HG02981 (cell line): ENCODE results near the gene MAB21L3.
"Not testable (repeated sequence)": the region's sequence is repeated elsewhere in the genome, so short reads cannot be mapped to it uniquely, and the experiment has no call there.

Experiments
- ATAC-seq: cut with Tn5 transposase; IDR thresholded peaks from one replicate; pipeline ENCODE4 v1.9.1; 2021; ENCODE audit warnings: mild to moderate bottlenecking, moderate library complexity; ENCODE audit not compliant: unreplicated experiment

Gene MAB21L3

DNA sequence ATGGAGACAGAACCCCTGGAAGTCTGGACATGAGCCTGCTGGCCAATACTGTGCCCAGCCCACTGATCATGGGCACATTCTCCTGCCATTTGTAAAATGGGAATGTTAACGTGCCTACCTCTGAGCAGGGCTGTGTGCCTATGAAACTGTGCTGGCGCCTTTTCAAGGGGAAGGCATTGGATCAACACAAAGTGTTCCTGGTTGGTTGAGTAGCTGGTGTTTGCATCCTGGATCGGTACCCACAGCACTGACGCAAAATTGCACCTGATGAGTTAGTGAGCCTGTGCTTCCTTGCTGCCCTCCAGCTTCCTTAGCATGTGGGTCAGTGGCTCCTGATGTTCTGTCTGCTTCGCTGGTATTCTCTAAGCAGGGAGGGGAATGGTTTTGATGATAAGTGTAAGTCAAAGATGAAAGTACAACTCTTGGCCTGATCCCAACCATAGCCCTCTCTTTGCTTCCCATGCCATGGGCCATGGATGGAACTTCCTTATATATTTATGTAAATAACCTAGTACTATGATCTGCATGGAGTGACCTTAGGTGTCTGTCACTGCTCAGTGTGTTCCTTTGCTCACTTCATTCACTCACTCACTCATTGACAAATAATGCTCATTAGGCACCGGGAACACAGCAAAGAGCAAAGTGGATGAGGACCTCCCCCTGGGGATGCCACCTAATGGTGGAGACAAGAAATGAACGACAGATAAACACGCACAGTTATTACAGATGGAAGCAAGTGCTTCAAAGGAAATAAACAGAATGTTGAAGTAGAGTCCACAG lies 22.7 kb downstream of the MAB21L3 start:
- ATAC-seq: no peak

DNA sequence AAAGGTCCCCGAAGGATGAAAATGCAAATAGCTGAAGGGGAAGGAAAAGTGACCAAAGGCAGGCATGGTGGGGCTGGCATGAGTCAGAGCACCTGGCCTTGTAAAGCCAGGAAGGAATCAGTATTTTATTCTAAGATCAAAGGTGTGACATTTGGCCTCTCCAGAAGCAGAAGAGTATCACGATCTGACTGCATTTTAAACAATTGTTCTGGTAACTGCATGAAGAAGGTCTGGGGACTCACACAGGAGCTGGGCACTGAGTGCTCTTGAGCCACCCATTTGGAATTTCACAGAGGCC lies 23.2 kb downstream of the MAB21L3 start:
- no peak for ATAC-seq

DNA sequence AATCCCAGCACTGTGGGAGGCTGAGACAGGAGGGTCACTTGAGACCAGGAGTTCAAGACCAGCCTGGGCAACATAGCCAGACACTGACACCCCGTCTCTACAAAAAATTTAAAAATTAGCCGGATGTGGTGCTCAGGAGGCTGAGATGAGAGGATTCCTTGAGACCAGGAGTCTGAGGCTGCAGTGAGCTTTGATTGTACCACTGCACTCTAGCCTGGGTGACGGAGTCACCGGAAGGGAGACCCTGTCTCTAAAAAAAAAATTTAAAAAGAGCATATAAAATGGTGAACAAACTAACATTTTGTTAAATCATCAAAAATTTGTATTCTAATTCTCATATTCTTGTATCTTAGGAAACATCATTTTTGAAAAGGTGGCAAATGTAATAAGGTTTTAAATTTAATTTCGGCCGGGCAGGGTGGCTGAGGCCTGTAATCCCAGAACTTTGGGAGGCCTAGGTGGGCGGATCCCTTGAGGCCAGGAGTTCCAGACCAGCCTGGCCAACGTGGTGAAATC lies 27.1 kb downstream of the MAB21L3 start:
- no peak for ATAC-seq

DNA sequence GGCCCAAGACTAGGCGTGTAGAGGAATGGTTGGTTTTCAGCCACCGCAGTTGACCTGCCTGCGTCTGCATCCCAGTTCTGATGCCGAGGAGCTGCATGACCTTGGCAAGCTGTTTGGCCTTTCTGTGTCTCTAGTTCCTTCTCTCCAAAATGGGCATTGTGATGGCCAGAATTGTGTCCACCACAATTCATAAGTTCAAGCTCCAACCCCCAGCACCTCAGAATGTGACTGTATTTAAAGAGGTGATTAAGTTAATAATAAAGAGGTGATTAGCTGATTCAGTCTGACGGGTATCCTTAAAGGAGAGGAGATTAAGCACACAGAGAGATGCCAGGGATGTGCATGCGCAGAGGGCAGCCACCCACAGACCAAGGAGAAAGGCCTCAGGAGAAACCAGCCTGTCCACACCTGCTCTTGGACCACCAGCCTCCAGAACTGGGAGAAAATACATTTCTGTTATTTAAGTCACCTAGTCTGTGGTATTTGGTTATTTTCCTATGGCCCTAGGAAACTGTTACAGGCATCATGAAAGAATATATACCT lies 28.5 kb downstream of the MAB21L3 start:
- no peak for ATAC-seq

DNA sequence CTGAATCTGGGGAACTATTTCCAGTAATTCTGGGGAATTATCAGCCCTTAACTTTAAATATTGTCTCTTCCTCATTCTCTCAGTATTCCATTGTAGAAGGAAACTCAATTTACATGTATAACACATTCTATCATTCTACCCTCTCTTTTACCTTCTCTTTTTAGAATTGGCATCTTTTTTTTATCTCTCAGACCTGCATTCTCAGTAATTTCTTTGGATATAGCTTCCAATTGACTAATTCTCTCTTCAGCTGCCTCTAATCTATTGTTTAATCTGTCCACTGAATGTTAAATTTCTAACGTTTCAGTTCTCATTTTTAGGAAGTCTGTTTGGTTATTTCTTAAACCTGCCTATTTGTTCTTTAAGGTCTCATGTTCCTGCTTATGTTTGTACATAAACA lies 33.0 kb downstream of the MAB21L3 start:
- ATAC-seq: no peak

DNA sequence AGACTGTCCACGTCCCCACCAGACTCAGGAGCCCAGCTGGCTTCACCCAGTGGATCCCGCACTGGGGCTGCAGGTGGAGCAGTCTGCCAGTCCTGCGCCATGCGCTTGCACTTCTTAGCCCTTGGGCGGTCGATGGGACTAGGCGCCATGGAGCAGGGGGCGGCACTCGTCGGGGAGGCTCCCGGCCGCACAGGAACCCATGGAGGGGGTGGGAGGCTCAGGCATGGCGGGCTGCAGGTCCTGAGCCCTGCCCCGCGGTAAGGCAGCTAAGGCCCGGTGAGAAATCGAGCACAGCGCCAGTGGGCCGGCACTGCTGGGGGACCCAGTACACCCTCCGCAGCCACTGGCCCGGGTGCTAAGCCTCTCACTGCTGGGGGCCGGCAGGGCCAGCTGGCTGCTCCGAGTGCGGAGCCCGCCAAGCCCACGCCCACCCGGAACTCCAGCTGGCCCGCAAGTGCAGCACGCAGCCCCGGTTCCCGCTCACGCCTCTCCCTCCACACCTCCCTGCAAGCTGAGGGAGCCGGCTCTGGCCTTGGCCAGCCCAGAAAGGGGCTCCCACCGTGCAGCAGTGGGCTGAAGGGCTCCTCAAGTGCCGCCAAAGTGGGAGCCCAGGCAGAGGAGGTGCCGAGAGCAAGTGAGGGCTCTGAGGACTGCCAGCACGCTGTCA lies 35.4 kb downstream of the MAB21L3 start:
- ATAC-seq: not testable (repeated sequence)

DNA sequence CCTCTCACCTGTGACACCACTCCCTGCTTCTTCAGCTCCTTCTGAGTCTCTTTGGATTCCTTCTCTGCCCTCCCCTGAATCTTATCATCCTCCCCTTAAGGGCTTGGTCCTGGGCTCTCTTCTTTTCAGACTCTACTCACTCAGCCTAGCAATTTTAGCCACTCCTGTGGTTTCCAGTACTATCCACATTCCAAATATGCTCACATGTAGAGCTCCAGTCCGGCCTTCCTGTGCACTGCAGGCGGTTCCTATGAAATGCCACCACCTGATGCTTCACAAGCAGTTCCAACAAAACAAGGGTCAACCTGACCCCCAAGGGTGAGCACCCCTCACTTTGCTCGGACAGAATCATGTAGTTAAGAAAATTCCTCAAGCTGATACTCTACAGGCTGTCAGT lies 35.9 kb downstream of the MAB21L3 start:
- ATAC-seq: no peak

DNA sequence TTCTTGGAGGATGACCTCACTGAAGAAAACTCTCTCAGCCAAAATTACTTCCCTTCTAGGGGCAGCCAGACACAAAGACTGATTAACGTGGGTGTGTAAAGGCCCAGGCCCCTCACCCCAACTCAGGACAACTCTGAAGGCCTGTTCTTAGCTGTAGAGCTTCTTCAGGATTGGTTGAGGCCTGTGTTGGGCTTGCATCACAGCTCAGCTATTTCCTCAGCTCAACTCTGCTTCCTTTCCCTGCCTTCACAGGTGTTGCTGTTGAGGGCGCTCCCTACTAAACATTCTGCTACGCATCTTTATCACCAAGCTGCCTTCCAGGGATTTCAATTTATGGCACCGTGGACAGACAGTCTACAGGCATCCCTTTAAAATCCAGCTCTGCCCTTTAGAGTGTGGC lies 36.8 kb downstream of the MAB21L3 start:
- no peak for ATAC-seq

DNA sequence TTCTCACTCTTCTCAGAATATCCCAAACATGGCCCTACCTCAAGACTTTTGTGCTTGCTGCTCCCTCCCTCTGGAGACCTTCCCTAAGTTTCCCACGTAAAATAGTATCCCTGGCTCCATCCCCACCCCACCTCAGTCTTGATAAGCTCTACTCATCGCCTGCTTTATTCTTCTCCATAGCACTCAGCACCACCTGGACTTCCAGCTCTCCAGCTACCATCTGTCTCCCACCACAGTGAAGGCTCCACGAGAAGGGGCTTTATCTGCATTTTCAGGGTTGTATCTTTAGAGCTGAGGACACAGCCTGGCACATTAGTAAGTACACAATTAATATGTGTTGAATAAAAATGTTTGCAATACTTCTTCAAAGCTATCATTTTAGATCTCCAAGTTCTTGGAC lies 37.8 kb downstream of the MAB21L3 start:
- ATAC-seq: no peak

DNA sequence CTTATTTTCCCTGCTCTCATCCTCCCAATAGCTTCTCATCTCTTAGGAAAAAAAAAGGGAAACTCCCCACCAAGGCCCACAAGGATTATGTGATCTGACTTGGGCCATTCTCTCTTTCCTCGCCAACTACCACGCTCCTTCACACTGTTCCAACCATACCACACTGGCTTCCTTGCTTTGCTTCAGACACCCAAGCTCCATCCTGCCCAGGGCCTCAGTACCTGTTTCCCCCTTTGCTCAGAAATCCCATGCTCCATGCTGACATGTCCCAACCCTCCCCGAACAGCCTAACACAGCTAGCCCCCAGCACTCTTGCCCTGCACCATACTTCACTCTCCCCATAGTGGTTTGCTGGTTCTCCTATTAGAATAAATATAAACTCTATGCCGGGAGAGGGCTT lies 39.2 kb downstream of the MAB21L3 start:
- ATAC-seq: no peak

DNA sequence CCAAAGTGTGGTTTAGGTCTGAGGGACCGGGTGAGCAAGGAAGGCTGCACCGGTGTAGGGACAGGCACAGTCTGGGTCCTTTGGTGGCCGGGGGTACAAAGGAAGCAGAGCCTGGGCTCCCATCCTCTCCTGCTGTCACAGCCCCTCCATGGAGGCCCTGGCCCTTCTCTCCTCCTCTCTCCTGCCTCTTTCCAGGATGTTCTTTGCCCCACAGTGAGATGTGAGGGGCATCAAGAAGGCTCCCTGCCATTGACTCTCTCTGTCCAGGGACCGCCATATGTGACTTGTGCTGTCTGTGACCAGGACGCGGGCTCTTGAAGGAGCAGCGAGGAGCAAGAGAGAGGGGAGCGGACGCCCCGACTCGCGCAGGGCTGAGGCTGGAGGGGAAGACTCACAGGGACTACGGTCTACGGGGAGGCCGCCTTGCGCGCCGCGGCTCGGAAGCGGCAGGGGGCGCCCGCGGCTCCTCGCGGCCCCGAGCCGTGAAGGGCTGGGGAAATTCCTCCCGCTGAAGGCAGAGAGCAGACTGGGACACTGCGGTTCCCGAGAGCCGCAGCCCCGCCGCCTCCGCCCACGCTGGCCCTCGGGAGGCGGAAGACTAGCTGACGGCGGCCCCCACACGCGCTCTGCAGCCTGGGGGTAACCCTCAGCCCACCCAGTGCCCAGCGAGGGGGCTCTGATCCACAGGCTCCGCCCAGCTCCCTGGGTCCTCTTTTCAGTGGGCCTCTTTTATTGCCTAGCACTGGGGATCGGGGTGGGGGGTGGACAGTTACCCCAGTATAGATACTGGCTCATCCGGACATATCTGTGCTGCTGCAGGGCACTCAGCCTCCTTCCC lies 40.8 kb downstream of the MAB21L3 start:
- peak; percentile 97 for ATAC-seq

DNA sequence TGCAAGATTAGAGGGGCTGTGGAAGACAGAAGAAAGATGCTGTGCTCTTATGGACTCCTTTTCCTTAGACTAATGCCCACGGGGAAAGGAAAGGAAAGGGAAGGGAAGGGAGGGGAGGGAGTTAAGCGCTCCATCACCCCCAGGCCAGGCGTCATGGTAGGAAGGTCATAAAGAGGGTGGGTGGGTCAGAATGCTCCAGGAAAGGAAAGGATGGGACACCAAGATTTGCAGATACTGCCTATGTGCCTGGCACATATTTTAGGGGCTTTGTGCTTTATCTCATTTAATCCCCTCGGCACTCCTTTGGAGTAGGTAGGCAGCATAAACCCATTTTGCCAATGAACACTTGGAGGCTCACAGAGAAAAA lies 41.4 kb downstream of the MAB21L3 start:
- ATAC-seq: no peak

DNA sequence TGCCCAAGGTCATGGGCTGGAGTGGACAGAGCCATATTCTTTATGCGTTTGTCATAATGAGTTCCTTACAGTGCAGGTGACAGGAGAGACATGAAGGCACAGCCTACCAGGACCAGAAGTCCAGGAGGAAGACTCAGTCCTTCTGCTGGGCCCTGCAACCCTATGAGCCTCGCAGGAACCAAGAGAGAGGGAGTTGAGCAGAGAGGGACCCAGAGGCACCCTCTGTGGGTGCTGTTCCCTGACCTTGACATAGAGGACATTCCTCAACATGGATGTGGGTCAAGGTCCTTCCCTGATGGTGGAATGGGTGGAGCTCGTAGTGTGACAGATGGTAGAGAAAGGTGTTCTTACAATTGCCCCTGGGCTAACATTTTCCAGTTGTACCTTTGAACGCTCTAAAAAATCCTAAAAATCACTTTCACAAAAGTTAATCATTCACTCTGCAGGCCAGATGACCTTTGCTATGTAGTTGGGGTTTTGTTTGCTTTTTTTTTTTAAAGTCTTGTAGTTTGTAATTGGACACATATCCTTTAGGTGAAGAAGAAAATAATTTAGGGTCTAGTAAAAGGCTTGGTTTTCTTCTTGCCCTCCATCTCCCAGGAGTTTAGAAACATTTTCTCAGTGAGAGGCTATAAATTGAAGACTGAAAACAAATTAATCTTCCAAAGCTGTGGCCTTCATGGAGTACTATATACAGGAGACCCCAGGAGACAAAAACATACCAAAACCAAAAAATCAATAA lies 41.9 kb downstream of the MAB21L3 start:
- ATAC-seq: no peak

DNA sequence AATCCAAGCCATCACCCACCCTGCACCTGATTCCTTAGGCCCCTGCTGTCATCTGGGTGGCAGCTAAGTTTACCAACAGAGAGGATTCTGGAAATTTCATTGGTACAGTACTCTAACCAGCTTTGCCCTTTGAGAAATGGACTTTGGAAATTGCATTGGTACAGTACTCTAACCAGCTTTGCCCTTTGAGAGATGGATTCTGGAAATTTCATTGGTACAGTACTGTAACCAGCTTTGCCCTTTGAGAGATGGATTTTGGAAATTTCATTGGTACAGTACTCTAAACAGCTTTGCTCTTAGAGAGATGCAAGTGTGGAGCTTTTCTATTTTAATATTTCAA lies 42.5 kb downstream of the MAB21L3 start:
- no peak for ATAC-seq

DNA sequence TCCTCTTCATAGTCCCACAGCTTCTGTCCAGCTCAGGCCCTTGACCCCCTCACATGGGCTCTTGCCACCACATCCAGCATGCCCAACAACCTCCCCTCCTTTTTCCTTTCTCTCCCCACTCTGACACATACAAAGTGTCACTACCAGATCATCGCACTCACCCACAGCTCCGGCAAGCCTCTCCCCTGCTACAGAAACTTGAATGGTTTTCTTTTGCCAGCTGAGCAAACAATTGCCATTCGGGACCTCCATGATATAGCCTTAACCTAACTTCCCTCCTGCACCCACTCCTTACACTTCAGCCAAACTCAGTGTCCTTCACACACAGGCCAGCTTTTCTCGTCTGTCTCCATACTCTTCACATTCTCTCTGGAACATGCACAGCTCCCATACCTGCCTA lies 43.3 kb downstream of the MAB21L3 start:
- no peak for ATAC-seq

DNA sequence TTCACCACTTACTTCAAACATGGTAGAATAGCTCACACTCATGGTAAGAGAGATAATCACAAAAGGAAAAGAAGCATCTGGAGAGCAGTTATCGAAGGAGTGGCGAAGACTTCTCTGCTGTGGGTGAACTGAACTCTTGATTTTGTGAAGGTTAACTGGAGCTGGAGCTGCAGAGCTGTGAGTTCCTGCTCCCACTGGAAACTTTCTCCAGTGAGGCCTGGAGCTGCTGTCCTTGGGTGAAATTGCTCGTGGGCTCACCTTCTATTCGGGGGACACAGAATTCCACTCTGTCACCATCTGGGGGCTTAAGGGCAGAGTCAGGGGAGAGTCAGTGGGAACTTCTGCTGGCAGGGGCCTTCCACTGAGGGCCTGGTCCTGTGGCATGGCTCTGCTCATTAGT lies 45.9 kb downstream of the MAB21L3 start:
- ATAC-seq: no peak

DNA sequence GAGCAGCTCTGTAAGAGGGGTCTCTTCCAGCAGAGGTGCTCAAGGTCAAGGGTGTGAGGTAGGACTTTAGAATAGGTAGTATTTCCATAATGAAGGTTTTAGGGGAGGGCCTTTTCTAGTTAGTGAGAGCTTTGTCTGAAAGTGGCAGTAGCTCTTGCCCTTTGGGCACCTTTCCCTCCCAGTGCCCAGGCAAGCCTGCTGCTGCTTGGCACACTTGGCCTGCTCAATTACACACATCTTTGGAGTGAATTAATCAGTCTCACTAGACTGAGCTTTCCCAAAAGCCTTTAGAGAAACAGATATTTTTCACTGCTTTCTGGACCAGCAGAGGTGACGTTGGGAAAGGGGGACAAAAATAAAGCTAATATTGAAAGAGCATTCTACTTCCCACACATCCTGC lies 48.0 kb downstream of the MAB21L3 start:
- no peak for ATAC-seq

DNA sequence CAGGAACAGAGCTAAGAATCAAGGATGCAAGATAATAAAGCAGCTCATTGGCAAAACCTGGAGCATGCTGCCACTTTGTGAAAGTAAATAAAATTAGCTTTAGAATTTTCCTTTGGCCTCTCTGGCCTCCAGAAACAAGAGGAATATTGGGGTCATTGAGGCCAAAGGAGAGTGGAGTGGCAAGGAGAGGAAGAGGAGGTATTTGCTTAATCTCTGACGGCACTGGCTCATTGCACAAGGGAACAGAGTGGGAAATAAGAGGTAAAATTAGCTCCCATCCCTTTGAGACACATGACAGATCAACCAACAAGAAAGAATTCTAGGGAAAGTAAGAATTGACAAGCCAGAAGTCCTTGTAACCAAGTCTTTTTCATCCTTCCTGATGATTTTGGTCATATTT lies 48.4 kb downstream of the MAB21L3 start:
- ATAC-seq: no peak

DNA sequence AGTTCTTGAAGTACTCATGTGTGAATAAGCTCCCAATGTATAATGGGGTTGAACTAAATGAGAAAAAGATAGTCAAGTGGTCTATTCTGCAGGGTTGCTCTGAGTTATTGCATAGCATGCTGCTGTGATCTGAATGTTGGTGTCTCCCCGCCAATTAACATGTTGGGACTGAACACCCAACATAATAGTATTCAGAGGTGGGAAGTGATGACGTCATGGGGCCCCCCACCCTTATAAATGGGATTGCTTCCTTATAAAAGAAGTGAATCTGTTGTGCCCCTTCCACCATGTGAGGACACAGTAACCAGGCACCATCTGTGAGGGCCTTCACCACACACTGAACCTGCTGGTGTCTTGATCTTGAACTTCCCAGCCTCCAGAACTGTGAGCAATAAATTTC lies 50.2 kb downstream of the MAB21L3 start:
- ATAC-seq: no peak

DNA sequence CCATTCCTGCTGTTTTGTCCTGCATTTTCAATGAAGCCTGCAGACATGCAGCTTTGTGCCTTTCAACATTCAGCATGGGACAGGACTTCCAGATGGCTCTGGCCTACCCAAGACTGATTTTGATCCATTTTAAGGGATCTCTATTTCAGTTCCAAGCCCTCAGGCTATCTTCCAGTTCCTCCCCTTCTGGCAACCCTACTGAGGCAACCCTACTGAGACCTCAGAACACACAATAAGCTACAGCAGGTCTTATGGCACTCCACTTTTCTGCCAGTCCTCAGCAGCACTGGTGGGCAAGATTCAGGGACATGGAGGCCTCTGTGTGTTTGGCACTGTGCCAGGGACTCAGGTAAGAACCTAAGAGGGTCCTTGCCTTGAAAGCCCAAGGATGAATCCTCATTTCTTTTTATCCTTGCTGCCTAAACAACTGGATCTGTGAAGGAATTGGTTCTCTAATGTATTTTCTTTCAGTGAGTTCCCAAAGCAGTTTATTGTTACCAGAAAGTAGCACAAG lies 50.7 kb downstream of the MAB21L3 start:
- ATAC-seq: no peak

DNA sequence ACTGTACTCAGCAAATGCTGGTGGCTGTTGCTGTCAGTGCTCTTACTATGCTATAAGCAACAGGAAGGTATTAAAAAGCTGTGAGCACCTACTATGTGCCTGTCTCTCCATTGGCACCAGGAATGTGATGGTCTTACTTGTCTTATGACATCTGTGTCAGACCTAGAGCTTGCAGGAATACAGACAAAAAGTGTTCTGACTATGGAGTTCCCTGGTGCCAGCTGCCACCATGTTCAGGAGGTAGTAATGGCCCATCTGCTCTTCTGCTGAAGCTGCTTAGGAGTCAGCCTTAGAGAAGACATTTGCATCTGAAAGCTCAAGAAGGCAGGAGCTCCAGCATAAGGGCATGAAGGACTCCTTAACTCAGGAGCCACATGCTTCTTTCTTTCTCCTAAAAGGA lies 52.3 kb downstream of the MAB21L3 start:
- ATAC-seq: no peak
